ENCODE results near the gene PINLYP.

GRCh38 chr19:43623889-43624670 lies 48.5 kb downstream of the PINLYP start:
- no peak for TF ChIP-seq CTCF (optimal IDR thresholded peaks at IDR 0.05 in 1 of 3, IDR thresholded peaks at IDR 0.05 in 1 of 3, conservative IDR thresholded peaks at IDR 0.05 in 1 of 3; ENCODE audit: extremely low read depth in 1 of 3, insufficient read depth in 2 of 3, low read length in 3 of 3)
- no peak for TF ChIP-seq EZH2 (IDR thresholded peaks at IDR 0.05; ENCODE audit: low read length)

Data from keratinocyte (primary cell).